AG10803 (cell line): Measurements from ENCODE around the gene CACNA1D.

ENCODE experiments used
- DNase-seq: peaks from one replicate; pipeline ENCODE4 v3.0.0; 2010; ENCODE audit warnings: low read depth
- H3K4me3 ChIP-seq: 2 replicates; pipeline ENCODE4 v1.5.1; 2011; ENCODE audit warnings: mild to moderate bottlenecking, low read length, control low read depth
- CTCF ChIP-seq: conservative IDR thresholded peaks from 2 replicates; pipeline ENCODE4 v1.5.1; 2011; ENCODE audit warnings: mild to moderate bottlenecking, low read length, control low read depth, inconsistent platforms

CACNA1D gene

DNA sequence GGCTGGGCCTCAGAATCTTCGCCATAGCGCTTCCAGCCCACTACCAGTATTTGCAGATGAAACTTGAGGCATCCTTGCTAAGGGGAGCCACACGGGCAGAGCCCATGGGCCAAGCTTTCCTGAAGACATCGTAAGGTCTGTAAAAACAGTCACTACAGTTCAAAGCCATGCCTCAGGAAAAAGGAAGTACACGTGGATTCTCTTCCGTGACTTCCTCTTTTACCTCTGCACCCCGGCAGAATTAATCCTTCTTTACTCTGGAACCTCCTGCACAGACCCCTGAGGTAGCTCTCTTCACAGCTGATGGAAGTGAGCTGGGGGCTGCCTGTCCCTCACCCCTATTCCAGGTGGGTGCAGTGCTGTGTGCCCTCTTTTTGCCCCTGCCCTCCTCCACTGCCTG is 222.6 kb downstream of the CACNA1D start:
- DNase-seq, result no peak
- no peak for TF ChIP-seq CTCF
- no peak overlapping the region for H3K4me3 ChIP-seq

GRCh38 chr3:53718462-53718861 is 224.1 kb downstream of the CACNA1D start:
- no peak overlapping the region for H3K4me3 ChIP-seq
- DNase-seq, result no peak
- no peak for TF ChIP-seq CTCF

DNA sequence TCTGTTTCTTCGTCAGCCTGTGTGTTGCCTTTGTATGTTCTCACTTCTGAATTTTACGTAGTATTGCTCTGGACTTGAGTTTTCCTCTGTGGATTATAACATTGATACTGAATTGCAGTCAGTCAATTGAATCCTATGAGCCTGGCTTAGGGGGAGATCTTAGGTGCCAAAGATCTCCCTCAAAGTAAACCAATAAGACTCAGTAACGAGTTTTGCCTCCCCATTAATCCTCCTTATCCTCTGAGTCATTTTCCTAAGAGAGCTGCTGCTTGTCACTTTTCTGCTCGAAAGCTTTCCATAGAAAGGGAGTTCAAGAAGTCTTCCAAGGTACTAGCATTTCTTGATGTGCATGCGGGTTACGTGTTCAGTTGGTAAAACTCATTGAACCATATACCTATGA is 225.4 kb downstream of the CACNA1D start:
- H3K4me3 ChIP-seq, result no peak overlapping the region

GRCh38 chr3:53721187-53722119 is 227.0 kb downstream of the CACNA1D start:
- DNase-seq, result no peak
- no peak overlapping the region for H3K4me3 ChIP-seq
- no peak for TF ChIP-seq CTCF

More for the DNA sequence above, 225.4 kb downstream of the CACNA1D start:
- TF ChIP-seq CTCF, result no peak
- no peak for DNase-seq

- DNase-seq, result no peak
- H3K4me3 ChIP-seq, result no peak overlapping the region
- TF ChIP-seq CTCF, result no peak
Measured at GRCh38 chr3:53724566-53724965, 230.2 kb downstream of the CACNA1D start.

DNA sequence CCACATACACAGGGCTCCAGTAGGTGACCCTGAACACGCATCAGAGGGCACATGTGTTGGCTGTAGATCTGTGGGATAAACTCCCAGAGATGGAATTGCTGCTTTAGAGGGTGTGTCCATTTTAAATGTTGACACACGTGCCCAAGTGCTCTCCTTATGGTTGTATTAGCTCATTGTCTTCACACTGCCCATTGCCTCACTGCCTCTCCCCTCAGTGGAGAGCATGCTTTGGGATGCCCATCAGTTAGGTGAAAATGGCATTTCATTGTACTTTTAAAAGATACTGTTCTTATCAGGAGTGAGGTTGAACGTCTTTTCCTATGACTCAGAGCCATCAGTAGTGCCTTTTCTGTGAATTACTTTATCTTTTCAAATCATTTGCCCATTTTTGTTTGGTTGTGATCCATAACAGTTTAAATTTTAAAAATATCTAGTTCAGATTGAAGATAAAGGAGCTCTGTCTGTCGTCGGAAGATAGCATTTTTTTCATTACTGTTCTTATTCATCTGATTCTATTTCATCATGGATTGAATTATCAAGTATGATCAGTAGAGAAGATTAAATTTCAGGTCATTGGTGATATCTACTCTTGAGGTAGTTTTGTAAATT is 231.1 kb downstream of the CACNA1D start:
- no peak overlapping the region for H3K4me3 ChIP-seq
- TF ChIP-seq CTCF, result no peak
- no peak for DNase-seq

- no peak for DNase-seq
- TF ChIP-seq CTCF, result no peak
- H3K4me3 ChIP-seq, result no peak overlapping the region
Measured at GRCh38 chr3:53726643-53727042, 232.2 kb downstream of the CACNA1D start.
